ENCODE data around the gene SYNE3.
A peak's percentile ranks its signal among the peaks of the same experiment; 100 is the strongest.

Gene SYNE3

DNA sequence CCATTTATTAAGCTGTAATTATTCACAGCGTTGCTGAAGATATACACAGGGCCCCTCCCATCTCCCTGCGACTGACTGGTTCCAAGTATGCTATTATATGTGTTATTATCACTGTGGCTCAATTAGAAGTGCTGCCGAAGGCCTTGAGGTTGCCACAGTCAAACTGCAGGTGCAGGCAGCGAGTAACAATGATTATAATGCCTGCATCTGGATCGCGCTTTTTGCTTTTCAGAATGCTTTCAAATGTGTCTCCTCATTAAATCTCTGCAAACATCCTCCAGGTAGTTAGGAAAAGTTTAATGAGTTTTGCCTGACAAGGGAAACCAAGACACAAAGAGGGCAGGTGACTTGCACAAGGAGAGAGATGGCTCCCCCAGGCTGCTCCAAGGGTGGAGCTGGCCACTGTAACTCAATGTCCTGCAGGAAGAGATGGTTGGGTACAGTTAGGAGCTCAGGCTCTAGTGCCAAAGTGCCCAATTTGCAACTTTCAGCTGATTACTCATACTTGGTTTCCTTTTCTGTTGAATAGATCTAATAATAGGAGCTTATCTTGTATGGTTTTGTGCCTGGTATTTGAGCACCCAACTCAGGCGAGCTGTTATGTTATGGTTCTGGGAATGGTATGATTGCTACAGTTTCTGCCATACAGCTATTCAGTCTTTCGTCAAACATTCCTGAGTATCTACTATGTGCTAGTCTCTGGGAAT, 1.7 kb upstream of the SYNE3 start:
- no peak for DNase-seq (ENCODE audit: extremely low read depth, low read depth)
- TF ChIP-seq, protein P1, sequence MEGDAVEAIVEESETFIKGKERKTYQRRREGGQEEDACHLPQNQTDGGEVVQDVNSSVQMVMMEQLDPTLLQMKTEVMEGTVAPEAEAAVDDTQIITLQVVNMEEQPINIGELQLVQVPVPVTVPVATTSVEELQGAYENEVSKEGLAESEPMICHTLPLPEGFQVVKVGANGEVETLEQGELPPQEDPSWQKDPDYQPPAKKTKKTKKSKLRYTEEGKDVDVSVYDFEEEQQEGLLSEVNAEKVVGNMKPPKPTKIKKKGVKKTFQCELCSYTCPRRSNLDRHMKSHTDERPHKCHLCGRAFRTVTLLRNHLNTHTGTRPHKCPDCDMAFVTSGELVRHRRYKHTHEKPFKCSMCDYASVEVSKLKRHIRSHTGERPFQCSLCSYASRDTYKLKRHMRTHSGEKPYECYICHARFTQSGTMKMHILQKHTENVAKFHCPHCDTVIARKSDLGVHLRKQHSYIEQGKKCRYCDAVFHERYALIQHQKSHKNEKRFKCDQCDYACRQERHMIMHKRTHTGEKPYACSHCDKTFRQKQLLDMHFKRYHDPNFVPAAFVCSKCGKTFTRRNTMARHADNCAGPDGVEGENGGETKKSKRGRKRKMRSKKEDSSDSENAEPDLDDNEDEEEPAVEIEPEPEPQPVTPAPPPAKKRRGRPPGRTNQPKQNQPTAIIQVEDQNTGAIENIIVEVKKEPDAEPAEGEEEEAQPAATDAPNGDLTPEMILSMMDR (IDR thresholded peaks at IDR 0.05; ENCODE audit: low read depth, low read length) = no peak

DNA sequence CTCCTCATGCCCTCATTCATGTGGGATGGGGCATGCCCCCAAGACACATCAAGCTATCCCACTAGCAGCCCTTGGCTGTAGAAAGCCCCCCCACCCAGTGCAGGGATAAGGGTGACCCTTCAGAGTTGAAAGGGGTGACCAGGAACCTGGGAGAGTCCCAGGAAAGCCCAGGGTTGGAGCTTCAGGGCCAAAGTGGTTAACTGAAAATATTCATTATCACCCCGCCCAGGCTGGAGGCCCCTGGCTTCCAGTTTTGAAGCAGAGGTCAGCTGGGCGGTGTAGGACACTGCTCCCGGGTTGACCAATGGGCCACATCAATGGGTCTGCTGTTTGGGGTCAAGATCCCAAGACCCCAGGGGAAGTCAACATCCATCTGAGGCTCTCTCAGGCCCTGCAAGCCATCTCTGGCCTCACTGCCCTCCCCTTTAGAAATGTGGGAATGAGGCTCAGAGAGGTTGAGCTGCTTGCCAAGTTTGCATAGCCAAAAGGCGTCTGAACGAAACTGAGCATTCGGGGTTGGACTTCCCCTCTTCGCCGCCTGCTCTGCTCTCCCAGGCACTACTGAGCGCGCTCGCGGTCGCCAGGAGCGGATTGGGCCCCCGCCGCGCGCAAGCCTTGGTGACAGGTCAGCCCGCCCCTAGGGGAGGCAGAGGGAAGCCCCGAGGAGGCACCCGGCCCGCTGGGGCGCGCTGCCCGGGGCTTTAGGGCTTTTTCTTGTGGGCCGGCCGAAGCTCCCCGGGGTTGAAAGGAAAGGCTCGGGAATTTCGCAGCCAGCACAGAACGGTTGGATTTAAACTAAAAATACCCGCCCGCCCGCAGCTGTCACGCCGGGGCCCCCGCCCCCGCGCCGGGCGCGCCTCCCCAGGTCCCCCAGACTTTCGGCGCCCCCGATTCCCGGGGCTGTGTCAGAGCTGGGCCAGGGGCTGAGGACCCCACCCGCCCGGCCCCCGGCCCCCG, 576 bp downstream of the SYNE3 start:
- no peak for DNase-seq (ENCODE audit: extremely low read depth, low read depth)
- TF ChIP-seq, protein P1 (IDR thresholded peaks at IDR 0.05; ENCODE audit: low read depth, low read length) = peak; percentile 22

GRCh38 chr14:95515080-95515489, 1.4 kb downstream of the SYNE3 start:
- TF ChIP-seq, protein P1 (IDR thresholded peaks at IDR 0.05; ENCODE audit: low read depth, low read length) = no peak
- no peak for DNase-seq (ENCODE audit: extremely low read depth, low read depth)

GRCh38 chr14:95514131-95515079, 2.0 kb downstream of the SYNE3 start:
- TF ChIP-seq, protein P1 (IDR thresholded peaks at IDR 0.05; ENCODE audit: low read depth, low read length) = no peak
- no peak for DNase-seq (ENCODE audit: extremely low read depth, low read depth)

DNA sequence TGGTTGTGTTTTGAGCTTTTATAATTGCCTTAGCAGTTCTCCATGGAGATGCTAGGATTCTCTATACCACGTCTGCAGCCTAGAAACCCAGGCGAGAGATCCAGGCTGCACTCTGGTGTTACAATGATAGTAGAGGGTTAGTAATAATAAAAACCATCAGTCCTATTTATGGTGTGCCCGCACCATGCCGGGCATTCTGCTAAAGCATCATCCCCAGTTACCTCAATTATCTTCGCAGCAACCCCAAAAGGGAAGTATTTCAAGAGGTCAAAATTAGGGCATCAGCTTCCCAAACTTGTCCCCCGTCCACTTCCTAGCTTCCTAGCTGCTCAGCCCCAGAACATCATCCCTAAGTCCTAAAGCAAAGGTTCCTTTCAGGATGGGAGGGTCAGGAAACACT, 3.2 kb downstream of the SYNE3 start:
- TF ChIP-seq, protein P1 (IDR thresholded peaks at IDR 0.05; ENCODE audit: low read depth, low read length) = no peak
- no peak for DNase-seq (ENCODE audit: extremely low read depth, low read depth)

DNA sequence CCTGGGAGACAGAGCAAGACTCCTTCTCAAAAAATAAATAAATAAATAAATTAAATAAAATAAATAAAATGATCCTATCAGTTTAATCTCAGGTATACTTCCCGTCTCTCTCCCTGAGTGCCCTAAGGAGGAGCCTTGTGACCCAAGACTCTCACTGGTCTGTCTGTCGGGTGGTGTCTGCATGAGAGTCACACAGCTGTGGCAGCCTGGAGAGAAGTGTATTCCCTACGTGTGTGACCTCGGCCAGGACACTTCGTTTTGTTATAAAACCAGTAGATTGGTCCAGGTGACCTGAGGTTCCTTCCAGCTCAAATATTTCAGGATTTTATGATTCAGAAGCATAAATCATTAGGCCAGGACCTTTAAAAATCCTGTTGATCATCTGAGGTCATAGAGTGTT, 4.8 kb downstream of the SYNE3 start:
- TF ChIP-seq, protein P1 (IDR thresholded peaks at IDR 0.05; ENCODE audit: low read depth, low read length) = no peak

More for the DNA sequence above, 4.8 kb downstream of the SYNE3 start:
- no peak for DNase-seq (ENCODE audit: extremely low read depth, low read depth)
